AG09309 (cell line): ENCODE data around the gene DGKG.

Experiments used
- DNase-seq: peaks from one replicate; pipeline ENCODE4 v3.0.0-alpha.2; 2010; ENCODE audit warnings: low read depth
- H3K4me3 ChIP-seq: 2 replicates; pipeline ENCODE4 v1.5.1; 2011; ENCODE audit warnings: mild to moderate bottlenecking, low read depth, low read length, moderate library complexity; ENCODE audit not compliant: control insufficient read depth
- CTCF ChIP-seq: IDR thresholded peaks from 2 replicates; pipeline ENCODE4 v1.5.1; 2011; ENCODE audit warnings: mild to moderate bottlenecking, low read depth, low read length, inconsistent platforms; ENCODE audit not compliant: insufficient read depth, control insufficient read depth; ENCODE audit errors: missing control alignments

DGKG gene

GRCh38 chr3:186361246-186361761 is 730 bp downstream of the DGKG start:
- DNase-seq: no peak
- no peak for TF ChIP-seq CTCF
- no peak overlapping the region for H3K4me3 ChIP-seq

- TF ChIP-seq CTCF: no peak
- no peak for DNase-seq
- no peak overlapping the region for H3K4me3 ChIP-seq
Observed at GRCh38 chr3:186360779-186361178, 1.3 kb downstream of the DGKG start.

GRCh38 chr3:186359078-186359477 is 3.0 kb downstream of the DGKG start:
- no peak for TF ChIP-seq CTCF
- no peak for DNase-seq
- no peak overlapping the region for H3K4me3 ChIP-seq

GRCh38 chr3:186356152-186356551 is 5.9 kb downstream of the DGKG start:
- no peak for TF ChIP-seq CTCF
- no peak overlapping the region for H3K4me3 ChIP-seq
- DNase-seq: no peak

GRCh38 chr3:186354100-186354499 is 7.9 kb downstream of the DGKG start:
- H3K4me3 ChIP-seq: no peak overlapping the region
- DNase-seq: no peak
- TF ChIP-seq CTCF: no peak

GRCh38 chr3:186352369-186352768 is 9.7 kb downstream of the DGKG start:
- TF ChIP-seq CTCF: no peak
- no peak for DNase-seq
- H3K4me3 ChIP-seq: no peak overlapping the region

GRCh38 chr3:186342197-186342596 is 19.8 kb downstream of the DGKG start:
- DNase-seq: no peak
- no peak for TF ChIP-seq CTCF
- H3K4me3 ChIP-seq: no peak overlapping the region
